Measurements from ENCODE around the gene SLC22A15. TPM values are rescaled to one million over a fixed set of nuclear protein-coding genes. Genes with fewer than 3 reads are reported as not detected.
A peak's percentile ranks its signal among the peaks of the same experiment; 100 is the strongest.

Gene SLC22A15
- total RNA-seq, 1 donor from 2014 or later, result 6.6 TPM

GRCh38 chr1:116105996-116106395 lies 129.7 kb downstream of the SLC22A15 start:
- ATAC-seq, result no peak

GRCh38 chr1:116106646-116107045 lies 130.3 kb downstream of the SLC22A15 start:
- ATAC-seq, result no peak

- ATAC-seq, result no peak
Observed at GRCh38 chr1:116107371-116107770, 131.1 kb downstream of the SLC22A15 start.

- peak; percentile 43 for ATAC-seq
Observed at GRCh38 chr1:116110567-116111523, 134.5 kb downstream of the SLC22A15 start, which contains the start of gene MAB21L3. Gene MAB21L3, plus strand, starts transcription at chr1:116111399. Its CDS starts 1,217 bp downstream, at chr1:116112616.

- ATAC-seq, result peak; percentile 42
Observed at GRCh38 chr1:116111524-116112021, 135.3 kb downstream of the SLC22A15 start.

GRCh38 chr1:116112388-116113140 lies 136.3 kb downstream of the SLC22A15 start:
- ATAC-seq, result no peak

- no peak for ATAC-seq
Observed at GRCh38 chr1:116113615-116114014, 137.3 kb downstream of the SLC22A15 start.

GRCh38 chr1:116115476-116116439 lies 139.4 kb downstream of the SLC22A15 start:
- peak; percentile 93 for ATAC-seq

GRCh38 chr1:116118471-116118870 lies 142.2 kb downstream of the SLC22A15 start:
- ATAC-seq, result no peak

Other genes starting within 250 kb of the SLC22A15 start
- 0.92 TPM for gene CASQ2, start 207.8 kb upstream of the SLC22A15 start, total RNA-seq
- 1.1 TPM for gene NHLH2, start 135.4 kb upstream of the SLC22A15 start, total RNA-seq
- gene MAB21L3, start 134.9 kb downstream of the SLC22A15 start, total RNA-seq, result 6.7 TPM